Epidermal melanocyte (primary cell): ENCODE results near the gene MIA.
"Not testable (repeated sequence)": the region's sequence is repeated elsewhere in the genome, so short reads cannot be mapped to it uniquely, and the experiment has no call there.

Experiments used
- DNase-seq: peaks from one replicate; pipeline ENCODE4 v3.0.0; 2011; ENCODE audit warnings: low spot score; ENCODE audit not compliant: insufficient read length

MIA gene

GRCh38 chr19:40777937-40778705 lies 2.8 kb downstream of the MIA start, which contains the start of gene RAB4B:
TSS of gene RAB4B (plus strand) at chr19:40778247. CDS start at chr19:40778376, 129 bp downstream.
- peak; percentile 91 for DNase-seq

- no peak for DNase-seq
Measured at GRCh38 chr19:40778706-40779284, 3.5 kb downstream of the MIA start.

- no peak for DNase-seq
Measured at GRCh38 chr19:40780582-40780981, 5.3 kb downstream of the MIA start.

GRCh38 chr19:40781140-40781539 lies 5.8 kb downstream of the MIA start:
- DNase-seq = no peak

- no peak for DNase-seq
Measured at GRCh38 chr19:40783711-40784110, 8.4 kb downstream of the MIA start.

GRCh38 chr19:40784146-40784545 lies 8.8 kb downstream of the MIA start:
- DNase-seq = not testable (repeated sequence)

GRCh38 chr19:40785526-40785925 lies 10.2 kb downstream of the MIA start:
- no peak for DNase-seq

- DNase-seq = no peak
Measured at GRCh38 chr19:40786060-40787037, 11.0 kb downstream of the MIA start.

GRCh38 chr19:40791349-40791748 lies 16.0 kb downstream of the MIA start:
- no peak for DNase-seq

GRCh38 chr19:40791996-40792395 lies 16.7 kb downstream of the MIA start:
- DNase-seq = no peak

GRCh38 chr19:40797166-40797962 lies 22.0 kb downstream of the MIA start:
- DNase-seq = no peak

- peak; percentile 57 for DNase-seq
Measured at GRCh38 chr19:40797963-40798682, 22.8 kb downstream of the MIA start.

- DNase-seq = peak; percentile 85
Measured at GRCh38 chr19:40798683-40799557, 23.6 kb downstream of the MIA start, which contains the start of gene EGLN2. TSS of gene EGLN2 (plus strand) at chr19:40799191. CDS start at chr19:40800573, 1,382 bp downstream.

GRCh38 chr19:40799558-40800338 lies 24.4 kb downstream of the MIA start:
- no peak for DNase-seq

GRCh38 chr19:40800339-40800996 lies 25.1 kb downstream of the MIA start:
- DNase-seq = no peak

- DNase-seq = no peak
Measured at GRCh38 chr19:40800997-40801377, 25.7 kb downstream of the MIA start.

- DNase-seq = no peak
Measured at GRCh38 chr19:40801426-40802299, 26.3 kb downstream of the MIA start.
